ENCODE measurements around the gene SFXN5.
"Not testable (repeated sequence)": the region's sequence is repeated elsewhere in the genome, so short reads cannot be mapped to it uniquely, and the experiment has no call there.

SFXN5 gene, protein sequence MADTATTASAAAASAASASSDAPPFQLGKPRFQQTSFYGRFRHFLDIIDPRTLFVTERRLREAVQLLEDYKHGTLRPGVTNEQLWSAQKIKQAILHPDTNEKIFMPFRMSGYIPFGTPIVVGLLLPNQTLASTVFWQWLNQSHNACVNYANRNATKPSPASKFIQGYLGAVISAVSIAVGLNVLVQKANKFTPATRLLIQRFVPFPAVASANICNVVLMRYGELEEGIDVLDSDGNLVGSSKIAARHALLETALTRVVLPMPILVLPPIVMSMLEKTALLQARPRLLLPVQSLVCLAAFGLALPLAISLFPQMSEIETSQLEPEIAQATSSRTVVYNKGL

DNA sequence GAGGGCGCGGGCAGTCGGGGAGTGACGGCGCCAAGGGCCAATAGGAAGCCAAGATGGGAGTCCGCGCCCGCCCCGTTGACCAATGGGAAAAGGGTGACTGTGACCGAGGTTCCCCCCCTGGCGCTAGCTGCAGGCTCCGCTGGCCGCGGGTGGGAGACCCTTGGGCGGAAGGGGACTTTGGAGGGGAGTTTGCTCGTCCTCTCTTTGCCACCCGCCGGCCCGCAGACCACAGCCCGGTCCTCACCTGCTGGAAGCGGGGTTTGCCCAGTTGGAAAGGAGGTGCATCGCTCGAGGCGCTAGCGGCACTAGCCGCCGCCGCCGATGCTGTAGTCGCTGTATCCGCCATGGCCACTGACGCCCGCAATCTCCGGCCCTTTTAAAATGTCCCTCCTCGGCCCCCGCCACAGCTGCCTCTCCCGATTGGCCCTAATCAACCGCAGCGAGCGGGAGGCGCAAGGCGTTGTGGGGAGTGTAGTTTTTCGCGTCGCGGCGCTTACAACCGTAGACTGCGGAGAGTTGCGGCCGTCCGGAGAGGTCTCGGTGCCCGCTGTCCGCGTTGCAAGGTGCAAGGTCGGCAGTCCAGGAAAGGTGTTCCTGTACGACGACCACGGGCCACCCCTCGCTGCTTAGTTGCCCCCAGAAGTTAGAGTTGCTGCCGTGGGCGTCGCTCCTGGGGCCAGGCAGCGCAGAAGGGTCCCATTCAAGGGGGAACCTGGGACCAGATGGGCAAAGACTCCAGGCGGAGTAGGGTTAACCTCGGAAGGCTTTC is at the start of gene SFXN5:
Gene SFXN5, minus strand, starts transcription at position 353 of the 769 bp plus-strand sequence. Its CDS starts 7 bp downstream, at position 346.
- DNase-seq = peak; percentile 86

DNA sequence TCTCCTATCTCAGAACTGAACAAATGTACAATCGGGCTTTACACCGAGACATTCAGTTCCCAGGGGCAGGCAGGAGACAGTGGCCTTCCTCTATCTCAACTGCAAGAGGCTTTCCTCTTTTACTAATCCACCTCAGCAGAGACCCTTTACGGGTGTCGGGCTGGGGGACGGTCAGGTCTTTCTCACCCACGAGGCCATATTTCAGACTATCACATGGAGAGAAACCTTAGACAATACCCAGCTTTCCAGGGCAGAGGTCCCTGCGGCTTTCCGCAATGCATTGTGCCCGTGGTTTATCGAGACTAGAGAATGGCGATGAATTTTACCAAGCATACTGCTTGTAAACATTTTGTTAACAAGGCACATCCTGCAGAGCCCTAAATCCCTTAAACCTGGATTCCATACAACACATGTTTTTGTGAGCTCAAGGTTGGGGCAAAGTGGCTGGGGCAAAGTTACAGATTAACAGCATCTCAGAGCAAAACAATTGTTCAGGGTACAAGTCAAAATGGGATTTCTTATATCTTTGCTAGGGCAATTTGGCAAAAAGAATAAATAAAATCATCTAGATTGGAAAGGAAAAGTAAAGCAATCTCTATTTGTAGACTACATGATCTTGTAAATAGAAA is 48.2 kb upstream of the SFXN5 start:
- not testable (repeated sequence) for DNase-seq

DNA sequence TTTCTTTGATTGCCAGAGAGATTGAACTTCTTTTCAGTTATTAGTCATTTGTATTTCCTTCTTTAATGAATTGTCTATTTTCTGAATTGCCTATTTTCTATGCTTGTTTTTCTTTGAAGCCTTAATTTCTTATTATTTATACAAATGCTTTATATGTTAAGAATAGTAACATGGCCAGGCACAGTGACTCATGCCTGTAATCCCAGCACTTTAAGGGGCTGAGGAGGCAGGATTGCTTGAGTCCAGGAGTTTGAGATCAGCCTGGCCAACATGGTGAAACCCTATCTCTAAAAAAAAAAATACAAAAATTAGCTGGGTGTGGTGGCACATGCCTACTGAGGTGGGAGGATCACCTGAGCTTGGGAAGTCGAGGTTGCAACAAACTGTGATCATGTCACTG is 45.9 kb upstream of the SFXN5 start:
- DNase-seq = no peak

DNA sequence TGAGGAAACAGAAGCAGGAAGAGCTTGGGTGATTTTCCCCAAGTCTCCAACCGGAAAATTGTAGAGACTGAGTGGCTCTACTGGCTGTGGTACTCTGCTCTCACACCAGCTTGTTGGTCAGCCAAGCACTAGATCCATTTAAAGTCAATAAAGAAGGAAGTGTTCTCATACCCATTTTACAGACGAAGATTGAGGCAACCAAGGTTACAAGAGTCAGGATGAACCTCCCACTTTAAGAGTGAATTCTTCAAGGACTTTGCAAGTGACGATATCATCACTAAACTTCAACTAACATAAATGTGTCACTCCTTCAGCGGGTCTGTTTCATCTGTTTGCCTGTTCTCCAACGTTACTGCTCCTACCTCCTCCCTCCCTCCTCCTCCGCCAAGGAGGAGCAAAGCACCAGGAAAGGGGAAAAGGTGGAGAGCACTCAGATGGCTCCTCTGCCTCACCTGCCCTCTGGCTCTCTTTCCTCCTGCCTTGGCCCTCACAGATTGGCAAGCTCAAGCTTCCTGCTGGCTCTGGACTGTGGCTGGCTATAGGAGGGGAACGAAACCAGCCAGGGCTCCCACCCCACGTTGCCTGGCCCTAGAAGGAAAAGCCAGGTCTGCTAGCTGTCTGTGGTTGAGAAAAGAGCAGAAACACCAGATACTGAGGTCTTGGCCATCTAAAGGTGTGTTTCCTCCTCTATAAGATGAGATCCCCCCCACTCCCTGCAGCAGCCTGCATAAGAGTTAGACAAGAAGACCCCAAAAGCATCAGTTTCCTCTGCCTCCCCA is 44.9 kb upstream of the SFXN5 start:
- no peak for DNase-seq

DNA sequence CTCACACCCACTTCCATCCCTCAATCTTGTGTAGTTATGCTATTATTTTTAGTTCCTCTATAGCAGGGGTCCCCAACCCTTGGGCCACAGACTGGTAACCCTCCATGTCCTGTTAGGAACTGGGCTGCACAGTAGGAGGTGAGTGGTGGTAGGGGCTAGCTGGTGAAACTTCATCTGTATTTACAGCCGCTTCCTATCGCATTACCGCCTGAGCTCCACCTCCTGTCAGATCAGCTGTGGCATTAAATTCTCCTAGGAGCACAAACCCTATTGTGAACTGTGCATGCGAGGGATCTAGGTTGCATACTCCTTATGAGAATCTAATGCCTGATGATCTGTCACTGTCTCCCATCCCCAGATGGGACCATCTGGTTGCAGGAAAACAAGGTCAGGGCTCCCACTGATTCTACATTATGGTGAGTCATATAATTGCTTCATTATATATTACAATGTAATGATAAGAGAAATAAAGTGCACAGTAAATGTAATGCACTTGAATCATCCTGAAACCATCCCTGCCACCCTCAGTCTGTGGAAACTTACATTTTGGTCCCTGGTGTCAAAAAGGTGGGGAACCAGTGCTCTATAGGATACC is 42.9 kb upstream of the SFXN5 start:
- DNase-seq = no peak

DNA sequence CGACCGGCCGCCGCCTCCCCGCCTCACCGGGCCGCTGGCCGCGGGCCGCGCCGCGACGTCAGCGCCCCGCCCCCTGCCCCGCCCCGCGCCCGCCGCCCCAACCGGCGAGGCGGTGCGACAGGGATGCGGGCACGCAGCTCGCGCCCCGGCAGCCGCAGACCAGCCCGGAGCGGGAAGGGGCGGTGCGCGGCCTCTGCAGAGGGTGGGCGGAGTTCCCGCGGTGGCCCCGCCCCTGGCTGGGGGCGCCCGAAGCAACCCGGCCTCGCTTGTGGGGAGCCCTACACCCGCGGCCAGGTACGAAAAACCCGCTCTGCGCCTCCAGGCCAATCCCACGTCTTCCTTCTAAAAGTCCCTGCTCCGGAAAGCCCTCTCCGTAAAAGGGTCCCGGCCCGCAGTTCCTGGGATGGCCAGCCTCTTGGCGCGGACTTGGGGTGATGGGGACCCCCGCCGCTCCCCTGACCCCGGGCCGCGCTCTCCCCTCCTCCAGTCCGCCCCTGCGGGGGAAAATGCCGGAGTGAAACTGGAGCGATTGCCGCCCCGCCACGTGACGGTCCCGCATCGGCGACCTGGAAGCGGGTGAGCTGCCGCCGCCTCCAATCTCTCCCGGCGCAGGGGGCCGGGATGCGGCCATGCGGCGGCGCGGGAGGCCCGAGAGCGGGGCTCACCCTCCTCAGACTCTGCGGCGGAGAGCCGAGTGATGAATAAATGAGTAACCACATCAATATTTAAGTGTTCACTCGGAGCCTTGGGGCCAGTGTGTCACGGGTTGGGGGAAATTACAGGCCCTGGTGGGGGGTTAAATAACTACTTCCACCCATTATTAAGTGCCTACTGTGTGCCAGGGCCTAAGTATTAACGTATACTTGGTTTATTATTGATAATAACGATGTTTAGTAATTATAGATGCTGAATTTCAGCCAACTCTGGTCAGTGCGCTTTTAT is 41.7 kb upstream of the SFXN5 start, which contains the start of gene RAB11FIP5:
Gene RAB11FIP5, minus strand, starts transcription at position 36 of the 942 bp plus-strand sequence. CDS start 171 bp downstream, outside the sequence.
- peak; percentile 31 for DNase-seq

DNA sequence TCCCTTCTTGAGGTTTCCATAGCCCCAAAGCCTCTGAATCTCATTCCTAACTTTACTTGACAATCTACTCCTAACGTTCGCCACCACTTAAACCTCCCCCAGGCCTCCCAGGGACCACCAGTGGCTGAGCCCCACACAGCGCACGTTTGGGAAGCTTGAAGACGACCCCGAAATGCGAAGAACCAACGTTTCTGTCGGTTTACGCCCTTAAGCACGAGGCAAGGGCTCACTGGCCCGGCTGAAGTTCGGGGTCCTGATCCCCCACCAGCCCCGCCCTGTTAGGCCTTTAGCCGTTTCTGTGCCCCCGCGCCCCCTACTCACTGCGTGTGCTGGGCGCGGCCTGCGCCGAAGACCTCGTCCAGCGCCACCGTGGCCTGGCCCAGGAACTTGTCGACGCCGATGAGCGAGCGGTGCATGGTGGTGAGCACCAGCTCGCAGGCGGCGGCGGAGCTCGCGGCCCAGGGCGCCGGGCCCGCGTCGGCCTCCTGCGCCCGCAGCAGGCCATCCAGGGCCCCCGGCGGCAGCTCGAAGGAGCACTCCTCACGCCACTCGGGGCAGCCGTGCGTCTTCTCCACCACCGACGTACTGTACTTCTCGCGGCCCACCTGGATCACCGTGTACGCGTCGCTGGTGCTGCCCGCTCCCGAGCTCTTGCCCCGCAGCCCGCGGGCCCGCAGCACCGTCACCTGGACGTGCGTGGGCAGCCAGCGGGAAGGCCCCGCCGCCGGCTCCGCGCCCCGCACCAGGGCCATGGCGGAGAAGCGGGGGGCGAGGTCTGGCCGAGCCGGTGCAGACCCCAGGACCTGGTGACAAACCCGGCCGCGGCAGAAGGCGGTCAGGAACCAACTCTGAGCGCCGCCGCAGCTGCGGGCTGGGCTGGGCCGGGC is 40.8 kb upstream of the SFXN5 start:
- no peak for DNase-seq

DNA sequence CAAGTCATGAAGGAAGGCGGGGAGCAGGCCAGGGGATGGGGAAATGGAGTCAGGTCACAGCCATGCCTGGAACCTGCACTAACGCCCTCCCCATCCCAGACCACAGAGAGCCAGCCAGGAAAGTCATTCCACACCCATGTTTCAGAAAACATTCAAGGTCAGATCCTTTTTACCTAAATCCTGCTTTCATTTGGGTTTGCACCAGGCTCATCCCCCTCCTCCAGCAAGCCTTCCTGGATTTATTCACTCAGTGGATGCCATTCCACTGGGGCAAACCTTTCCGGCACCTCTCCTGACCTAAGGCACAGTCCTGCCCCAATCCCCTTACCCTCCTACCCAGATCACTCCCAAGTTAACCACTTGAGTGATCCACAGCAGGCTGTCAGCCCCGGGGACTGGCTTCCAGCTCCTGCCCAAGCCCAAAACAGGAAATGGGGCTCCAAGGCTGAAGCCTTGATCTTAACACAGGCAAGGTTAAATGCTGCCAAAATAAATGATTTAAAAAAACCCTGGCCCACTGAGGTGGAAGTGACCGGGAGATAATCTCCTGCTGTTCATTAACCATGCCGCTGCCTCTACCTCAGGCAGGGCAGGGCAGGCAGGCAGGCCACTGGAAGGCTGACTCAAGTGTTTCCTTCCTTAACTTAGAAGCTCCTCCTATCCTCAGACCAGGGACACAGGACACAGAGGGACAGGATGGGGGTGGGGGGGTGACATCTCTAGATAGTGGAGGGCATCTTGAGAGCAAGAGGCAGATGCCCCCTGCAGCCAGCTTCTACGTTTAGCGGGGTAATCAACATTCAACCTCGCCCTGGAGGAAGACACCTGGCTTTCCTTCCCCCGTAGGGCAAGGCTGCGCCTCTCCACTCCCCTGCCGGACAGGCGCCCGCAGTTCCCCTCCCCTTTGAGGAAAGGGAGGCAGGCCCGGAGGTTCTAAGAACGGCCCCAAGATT is 39.8 kb upstream of the SFXN5 start:
- no peak for DNase-seq

DNA sequence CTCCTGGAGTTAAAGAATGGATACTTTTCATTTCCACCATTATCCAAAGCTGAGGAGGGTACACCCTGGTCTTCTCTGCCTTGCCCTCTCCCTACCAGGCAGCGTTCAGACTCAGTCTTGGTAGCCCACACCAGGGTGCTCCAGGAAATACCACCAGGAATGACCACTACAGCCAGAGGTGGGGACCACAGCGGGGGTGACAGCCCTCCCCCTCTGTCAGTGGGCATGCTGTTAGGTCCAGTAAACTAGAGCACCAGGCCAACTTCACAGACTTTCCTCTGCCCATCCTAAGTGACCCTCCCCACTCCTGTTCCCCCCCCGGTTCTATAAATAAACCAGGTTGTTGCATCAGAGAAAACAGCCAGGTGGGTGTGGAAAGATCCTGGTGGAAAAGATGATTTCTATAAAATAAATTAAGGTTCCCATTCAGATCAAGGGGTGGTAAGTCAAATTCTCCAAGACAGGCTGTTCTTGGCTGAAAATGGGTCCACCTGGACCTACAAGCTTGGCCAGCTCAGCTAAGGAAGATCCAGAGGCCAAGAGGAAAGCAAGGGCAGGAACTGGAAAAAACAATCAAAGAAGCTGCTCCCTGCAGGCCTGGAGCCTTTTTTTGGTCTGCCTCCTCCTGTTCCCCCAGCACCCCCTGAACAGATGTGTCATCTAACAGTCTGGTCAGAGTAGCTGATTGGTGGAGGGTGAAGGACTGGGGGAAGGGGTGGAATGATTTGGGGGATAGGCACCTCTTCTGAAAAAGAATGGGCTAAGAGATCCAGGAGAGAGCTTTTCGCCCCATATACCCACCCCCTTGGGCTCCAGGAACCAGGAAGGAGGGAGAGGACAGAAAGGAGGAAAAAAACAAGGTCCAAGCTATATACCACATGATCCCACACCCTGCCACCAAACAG is 38.9 kb upstream of the SFXN5 start:
- no peak for DNase-seq

DNA sequence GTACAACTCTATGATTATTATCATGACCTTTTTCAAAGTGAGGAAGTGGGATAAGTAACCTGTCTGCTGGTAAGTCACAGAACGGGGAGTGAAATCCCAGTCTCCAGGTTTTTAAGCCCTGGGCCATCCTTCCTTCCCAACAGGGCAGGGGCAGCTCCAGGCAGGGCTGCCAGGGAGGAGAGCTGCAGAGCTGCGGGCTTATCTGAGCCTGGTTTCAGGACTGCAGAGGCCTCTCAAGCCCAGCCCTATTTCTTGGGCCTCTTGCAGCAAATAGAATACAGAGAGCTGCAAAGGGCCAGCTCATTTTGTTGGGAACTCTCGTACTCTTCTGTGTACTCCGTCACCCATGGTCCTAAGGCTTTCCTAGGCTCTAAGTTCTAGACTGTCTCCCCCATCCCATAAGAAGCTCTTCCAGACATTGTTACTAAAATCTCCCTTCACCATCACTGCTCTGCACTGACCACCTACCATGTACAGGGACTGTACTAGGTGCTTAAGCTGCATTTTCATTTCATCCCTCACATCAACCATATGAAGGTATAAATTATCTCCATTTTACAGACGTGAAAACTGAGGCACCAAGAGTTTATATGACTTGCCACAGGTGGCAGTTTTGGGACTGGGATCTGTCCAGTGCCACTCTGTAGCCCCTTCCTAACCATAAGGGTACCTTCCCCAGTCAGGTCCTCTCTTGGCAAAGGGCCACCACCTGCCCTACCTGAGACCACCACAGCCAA is 38.1 kb upstream of the SFXN5 start:
- no peak for DNase-seq

DNA sequence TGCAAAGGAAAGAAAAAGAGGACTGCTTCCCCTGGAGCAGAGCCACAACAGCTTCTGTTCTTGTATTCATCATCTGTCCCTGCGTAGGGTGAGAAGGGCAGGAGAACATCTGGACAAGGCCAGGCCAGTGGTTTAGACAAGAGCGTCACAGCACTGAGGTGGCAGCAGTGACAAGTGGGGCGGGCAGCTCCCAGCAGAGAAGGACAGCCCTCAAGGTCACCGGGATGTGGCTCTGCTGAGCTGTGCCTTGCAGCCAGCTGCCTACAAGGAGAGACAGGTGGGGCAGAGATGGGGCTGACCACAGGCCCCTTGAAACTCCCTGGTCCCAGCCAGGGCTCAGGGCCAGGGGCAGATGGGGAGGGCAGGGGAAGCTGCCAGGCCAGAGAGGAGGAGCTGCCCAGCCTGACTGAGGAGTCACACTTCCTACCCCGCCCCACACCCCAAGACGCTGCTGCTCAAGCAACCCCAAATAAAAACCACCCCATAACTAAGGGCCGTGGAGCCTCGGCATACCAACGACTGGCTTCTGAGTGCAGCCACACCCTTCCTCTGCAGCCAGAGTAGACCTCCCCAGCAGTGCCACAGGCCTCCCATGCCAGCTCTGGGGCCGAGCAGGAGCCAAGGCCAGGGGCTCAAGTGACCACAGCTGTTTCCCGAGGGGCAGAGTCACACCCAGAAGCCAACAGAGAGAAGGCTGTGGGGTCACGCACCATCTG is 35.9 kb upstream of the SFXN5 start:
- no peak for DNase-seq

DNA sequence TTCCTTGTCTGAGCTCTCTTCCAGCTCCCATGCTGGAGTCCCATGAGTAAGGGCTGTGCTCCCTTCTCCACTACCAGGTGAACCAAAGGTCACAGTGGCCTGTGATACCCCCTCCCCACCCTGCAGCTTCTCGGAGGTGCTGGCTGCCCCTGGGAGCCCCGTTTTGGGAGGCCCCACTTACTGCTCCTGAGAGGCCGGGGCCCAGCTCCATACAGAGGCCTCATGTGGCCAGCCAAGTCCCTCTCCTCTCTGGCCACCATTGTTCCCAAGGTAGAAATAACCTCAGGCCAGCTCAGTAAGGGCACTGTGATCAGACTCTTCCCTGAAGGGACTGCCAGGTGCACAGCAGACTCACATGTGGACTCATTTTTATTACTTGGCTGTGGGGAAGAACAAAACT is 35.3 kb upstream of the SFXN5 start:
- no peak for DNase-seq

DNA sequence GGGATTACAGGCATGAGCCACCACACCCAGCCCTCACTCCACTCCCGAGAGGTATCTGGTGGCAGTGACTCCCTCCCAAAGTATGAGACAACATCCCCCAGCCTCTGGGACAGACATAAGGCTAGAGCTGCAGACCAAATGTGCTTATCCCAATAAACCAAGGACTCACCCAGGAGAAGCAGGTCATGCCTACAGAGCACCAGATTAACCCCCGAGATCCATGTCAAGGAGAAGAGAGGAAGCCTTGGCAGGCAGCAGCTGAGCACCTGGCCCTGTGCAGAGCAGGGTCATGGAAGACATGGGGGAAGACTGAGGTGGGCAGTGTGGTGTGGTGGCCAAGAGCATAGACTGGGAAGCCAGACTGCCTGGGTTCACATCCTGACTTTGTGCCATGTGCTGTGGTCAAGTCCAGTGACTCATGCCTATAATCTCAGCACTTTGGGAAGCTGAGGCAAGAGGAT is 34.0 kb upstream of the SFXN5 start:
- DNase-seq = no peak

DNA sequence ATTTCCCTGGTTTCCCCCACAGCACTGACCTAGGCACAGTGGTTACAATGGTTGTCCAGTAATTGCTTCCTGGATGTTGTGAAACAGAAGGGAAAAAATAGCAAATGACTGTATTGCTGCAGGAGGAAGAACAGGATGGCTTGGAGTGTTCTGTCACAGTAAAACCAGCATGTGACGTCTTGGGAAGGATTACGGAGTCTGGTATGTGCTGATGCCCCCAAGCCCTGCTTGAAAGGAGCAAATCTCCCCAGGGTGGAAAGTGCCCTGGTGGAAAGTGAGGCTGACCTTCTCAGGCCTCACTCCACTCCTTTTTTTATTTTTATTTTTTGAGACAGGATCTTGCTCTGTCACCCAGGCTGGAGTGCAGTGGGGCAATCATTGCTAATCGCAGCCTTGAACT is 33.4 kb upstream of the SFXN5 start:
- no peak for DNase-seq

DNA sequence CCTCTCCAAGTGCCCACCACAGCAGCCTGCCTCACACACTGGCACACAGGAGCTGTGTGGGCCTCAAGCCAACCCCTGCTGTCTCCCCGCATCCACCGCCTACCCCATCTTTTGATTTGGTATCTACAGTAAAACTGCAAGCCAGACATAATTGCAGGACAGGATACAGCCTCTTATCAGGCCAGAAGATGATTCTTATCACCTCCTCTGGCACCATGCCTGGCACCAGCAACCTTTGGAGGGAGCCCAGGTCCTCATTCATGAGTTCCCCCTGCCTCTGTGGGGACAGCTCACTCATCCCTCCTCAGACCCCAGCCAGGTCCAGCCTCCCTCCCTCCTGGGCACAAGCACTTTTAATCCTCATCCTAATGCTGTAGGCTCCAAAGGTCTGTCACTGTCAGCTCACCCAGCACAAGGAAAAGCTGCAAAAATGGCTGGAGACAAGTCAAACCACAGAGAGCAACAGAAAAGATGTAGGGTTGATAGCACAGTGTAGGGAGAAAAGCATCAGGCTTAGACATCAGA is 31.6 kb upstream of the SFXN5 start:
- DNase-seq = no peak

DNA sequence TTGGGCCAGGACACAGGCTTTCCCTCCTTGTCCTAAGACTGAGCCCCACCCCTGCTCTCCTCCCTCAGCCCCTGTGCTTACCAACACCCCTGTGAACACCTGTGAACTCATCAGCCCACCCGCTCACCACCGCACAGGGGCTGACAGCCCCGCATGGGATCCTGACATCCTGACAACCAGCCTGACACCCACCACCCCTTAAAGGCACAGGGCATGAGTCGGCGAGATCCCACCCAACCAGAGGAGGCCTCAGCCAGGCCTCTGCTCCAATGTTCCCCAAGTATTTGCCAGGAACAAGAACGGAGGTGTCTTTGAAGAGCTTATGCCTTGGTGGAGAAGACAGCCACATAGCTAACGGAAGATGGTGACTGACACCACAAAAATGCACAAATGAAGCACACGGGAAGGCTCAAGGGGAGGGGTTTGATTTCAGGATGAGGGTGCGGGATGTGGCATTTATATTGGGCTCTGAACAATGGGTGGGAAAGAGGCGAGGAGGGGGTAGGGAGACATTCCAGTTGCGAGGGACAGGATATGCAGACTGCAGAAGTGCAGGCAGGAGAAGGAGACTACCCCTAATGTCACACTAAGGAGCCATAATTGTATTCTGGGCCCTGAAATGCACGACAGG is 30.2 kb upstream of the SFXN5 start:
- no peak for DNase-seq
